HL-60 (cell line): Measurements from ENCODE around the gene CFAP221.

Experiments
- REST ChIP-seq: IDR thresholded peaks from 2 replicates; pipeline ENCODE4 v1.6.1; 2012; ENCODE audit warnings: low read depth; ENCODE audit not compliant: insufficient replicate concordance
- TF ChIP-seq, protein P1 (sequence below): IDR thresholded peaks from one replicate; pipeline ENCODE4 v1.5.1; 2011; ENCODE audit warnings: low read length, control low read depth, inconsistent platforms; ENCODE audit not compliant: insufficient read depth

GRCh38 chr2:119701352-119701751, 157.1 kb downstream of the CFAP221 start:
- no peak for TF ChIP-seq REST
- TF ChIP-seq, protein P1, sequence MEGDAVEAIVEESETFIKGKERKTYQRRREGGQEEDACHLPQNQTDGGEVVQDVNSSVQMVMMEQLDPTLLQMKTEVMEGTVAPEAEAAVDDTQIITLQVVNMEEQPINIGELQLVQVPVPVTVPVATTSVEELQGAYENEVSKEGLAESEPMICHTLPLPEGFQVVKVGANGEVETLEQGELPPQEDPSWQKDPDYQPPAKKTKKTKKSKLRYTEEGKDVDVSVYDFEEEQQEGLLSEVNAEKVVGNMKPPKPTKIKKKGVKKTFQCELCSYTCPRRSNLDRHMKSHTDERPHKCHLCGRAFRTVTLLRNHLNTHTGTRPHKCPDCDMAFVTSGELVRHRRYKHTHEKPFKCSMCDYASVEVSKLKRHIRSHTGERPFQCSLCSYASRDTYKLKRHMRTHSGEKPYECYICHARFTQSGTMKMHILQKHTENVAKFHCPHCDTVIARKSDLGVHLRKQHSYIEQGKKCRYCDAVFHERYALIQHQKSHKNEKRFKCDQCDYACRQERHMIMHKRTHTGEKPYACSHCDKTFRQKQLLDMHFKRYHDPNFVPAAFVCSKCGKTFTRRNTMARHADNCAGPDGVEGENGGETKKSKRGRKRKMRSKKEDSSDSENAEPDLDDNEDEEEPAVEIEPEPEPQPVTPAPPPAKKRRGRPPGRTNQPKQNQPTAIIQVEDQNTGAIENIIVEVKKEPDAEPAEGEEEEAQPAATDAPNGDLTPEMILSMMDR, result no peak
